ENCODE measurements around the gene TSPAN17.

DNA sequence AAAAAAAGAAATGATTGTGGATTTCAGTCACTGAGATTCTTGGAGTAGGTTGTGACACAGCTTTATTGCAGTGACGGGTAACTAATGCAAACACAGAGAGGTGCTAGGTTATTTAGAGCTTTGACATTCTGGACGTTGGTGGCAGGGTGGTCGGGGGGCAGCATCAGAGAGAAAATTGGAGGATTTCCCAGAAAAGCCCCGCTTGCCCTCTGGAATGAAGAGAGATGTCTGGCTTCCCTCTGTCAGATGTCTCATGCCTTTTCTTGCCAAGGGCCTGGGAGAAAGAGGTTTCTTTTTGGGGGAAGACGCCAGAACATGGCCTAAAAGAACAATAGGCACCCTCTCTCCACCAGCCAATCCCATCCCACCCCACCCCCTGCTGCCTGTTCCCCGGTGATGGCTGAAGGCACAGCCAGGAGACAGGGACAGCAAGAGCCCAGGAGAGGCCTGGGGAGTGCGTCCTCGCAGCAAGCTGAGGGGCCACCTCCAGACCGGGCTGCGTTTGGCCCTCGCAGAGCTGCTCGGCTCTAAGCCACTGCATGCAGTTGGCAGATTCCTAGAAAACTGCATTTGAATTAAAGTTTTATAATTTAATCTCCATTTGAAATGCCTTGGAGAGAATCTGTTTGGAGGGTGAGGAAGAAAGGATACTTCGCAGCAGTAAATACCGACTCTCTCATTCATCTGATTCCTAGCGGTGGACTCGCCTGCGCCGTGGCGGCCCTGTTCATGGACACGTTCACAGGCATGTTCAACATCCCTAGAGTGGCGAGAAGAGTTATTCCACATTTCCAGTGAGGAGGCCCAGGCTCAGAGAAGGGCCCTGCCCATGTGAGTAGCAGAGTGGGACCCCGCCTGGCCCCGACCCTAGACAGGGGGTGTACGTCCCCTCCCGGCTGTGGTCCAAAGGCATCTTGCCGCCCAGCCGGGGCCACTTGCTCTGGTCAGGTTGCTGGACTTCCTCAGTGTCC lies 55.7 kb downstream of the TSPAN17 start:
- TF ChIP-seq SNAI2 (CRISPR knock-in tag; IDR thresholded peaks at IDR 0.05) (no peak), ZFP30 (CRISPR knock-in tag; IDR thresholded peaks at IDR 0.05) (no peak), ZFP3 (CRISPR knock-in tag; IDR thresholded peaks at IDR 0.05) (no peak), BACH2 (CRISPR knock-in tag; IDR thresholded peaks at IDR 0.05; ENCODE audit: borderline replicate concordance) (no peak), OSR1 (CRISPR knock-in tag; IDR thresholded peaks at IDR 0.05) (no peak), ARNTL (CRISPR knock-in tag; IDR thresholded peaks at IDR 0.05; ENCODE audit: borderline replicate concordance, low read depth) (no peak), GLIS3 (CRISPR knock-in tag; IDR thresholded peaks at IDR 0.05) (no peak), ZNF70 (CRISPR knock-in tag; IDR thresholded peaks at IDR 0.05) (no peak)
- TF ChIP-seq, protein P1, sequence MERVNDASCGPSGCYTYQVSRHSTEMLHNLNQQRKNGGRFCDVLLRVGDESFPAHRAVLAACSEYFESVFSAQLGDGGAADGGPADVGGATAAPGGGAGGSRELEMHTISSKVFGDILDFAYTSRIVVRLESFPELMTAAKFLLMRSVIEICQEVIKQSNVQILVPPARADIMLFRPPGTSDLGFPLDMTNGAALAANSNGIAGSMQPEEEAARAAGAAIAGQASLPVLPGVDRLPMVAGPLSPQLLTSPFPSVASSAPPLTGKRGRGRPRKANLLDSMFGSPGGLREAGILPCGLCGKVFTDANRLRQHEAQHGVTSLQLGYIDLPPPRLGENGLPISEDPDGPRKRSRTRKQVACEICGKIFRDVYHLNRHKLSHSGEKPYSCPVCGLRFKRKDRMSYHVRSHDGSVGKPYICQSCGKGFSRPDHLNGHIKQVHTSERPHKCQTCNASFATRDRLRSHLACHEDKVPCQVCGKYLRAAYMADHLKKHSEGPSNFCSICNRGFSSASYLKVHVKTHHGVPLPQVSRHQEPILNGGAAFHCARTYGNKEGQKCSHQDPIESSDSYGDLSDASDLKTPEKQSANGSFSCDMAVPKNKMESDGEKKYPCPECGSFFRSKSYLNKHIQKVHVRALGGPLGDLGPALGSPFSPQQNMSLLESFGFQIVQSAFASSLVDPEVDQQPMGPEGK (CRISPR knock-in tag; IDR thresholded peaks at IDR 0.05; ENCODE audit: borderline replicate concordance) = no peak
- TF ChIP-seq, protein P2, sequence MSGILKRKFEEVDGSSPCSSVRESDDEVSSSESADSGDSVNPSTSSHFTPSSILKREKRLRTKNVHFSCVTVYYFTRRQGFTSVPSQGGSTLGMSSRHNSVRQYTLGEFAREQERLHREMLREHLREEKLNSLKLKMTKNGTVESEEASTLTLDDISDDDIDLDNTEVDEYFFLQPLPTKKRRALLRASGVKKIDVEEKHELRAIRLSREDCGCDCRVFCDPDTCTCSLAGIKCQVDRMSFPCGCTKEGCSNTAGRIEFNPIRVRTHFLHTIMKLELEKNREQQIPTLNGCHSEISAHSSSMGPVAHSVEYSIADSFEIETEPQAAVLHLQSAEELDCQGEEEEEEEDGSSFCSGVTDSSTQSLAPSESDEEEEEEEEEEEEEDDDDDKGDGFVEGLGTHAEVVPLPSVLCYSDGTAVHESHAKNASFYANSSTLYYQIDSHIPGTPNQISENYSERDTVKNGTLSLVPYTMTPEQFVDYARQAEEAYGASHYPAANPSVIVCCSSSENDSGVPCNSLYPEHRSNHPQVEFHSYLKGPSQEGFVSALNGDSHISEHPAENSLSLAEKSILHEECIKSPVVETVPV (CRISPR knock-in tag; IDR thresholded peaks at IDR 0.05) = no peak

Measured in SK-N-SH treated with all-trans-retinoic acid at 6 μM for 48 hours (cell line).